Cortex of kidney (tissue), 1 donor: ENCODE data around the gene SPCS2.
A peak's percentile ranks its signal among the peaks of the same experiment; 100 is the strongest.

ENCODE experiments used
- DNase-seq: peaks from one replicate; lab custom pipeline; 2025; lab: John Stamatoyannopoulos, UW

Gene SPCS2

GRCh38 chr11:74948898-74949752 is at the start of gene SPCS2, which contains the start of gene XRRA1:
SPCS2 (plus strand) TSS chr11:74949266; CDS start chr11:74949286, 20 bp downstream.
XRRA1 (minus strand) TSS chr11:74949091; CDS start chr11:74940878, 8,213 bp downstream.
- DNase-seq: peak; percentile 82

GRCh38 chr11:74902342-74902741 is 46.7 kb upstream of the SPCS2 start:
- no peak for DNase-seq

GRCh38 chr11:74905326-74905725 is 43.7 kb upstream of the SPCS2 start:
- DNase-seq: no peak

GRCh38 chr11:74909385-74909784 is 39.7 kb upstream of the SPCS2 start:
- DNase-seq: no peak

GRCh38 chr11:74909812-74910211 is 39.3 kb upstream of the SPCS2 start:
- DNase-seq: no peak

GRCh38 chr11:74923125-74923524 is 25.9 kb upstream of the SPCS2 start:
- DNase-seq: no peak

- DNase-seq: no peak
These were observed 23.8 kb upstream of the SPCS2 start for GRCh38 chr11:74925281-74925680.

- no peak for DNase-seq
These were observed 22.6 kb upstream of the SPCS2 start for GRCh38 chr11:74926304-74927030.

- no peak for DNase-seq
These were observed 21.6 kb upstream of the SPCS2 start for GRCh38 chr11:74927496-74927895.

GRCh38 chr11:74929431-74930363 is 19.4 kb upstream of the SPCS2 start:
- no peak for DNase-seq

- DNase-seq: no peak
These were observed 16.9 kb upstream of the SPCS2 start for GRCh38 chr11:74932169-74932568.

- no peak for DNase-seq
These were observed 16.3 kb upstream of the SPCS2 start for GRCh38 chr11:74932797-74933196.

GRCh38 chr11:74933765-74934164 is 15.3 kb upstream of the SPCS2 start:
- no peak for DNase-seq

- DNase-seq: no peak
These were observed 13.8 kb upstream of the SPCS2 start for GRCh38 chr11:74935285-74935684.

GRCh38 chr11:74936087-74936486 is 13.0 kb upstream of the SPCS2 start:
- DNase-seq: no peak

- DNase-seq: no peak
These were observed 12.1 kb upstream of the SPCS2 start for GRCh38 chr11:74936976-74937375.

GRCh38 chr11:74937696-74938475 is 11.2 kb upstream of the SPCS2 start:
- no peak for DNase-seq

GRCh38 chr11:74941492-74941891 is 7.6 kb upstream of the SPCS2 start:
- DNase-seq: no peak

- DNase-seq: no peak
These were observed 6.8 kb upstream of the SPCS2 start for GRCh38 chr11:74942073-74942759.

- DNase-seq: no peak
These were observed 544 bp upstream of the SPCS2 start for GRCh38 chr11:74948546-74948897.

- DNase-seq: no peak
These were observed 679 bp downstream of the SPCS2 start for GRCh38 chr11:74949753-74950137.
